ENCODE measurements around the gene TNS3. TPM values are rescaled to one million over a fixed set of nuclear protein-coding genes. Genes with fewer than 3 reads are reported as not detected.
A peak's percentile ranks its signal among the peaks of the same experiment; 100 is the strongest.

TNS3 gene
- total and polyA plus RNA-seq, 9 of the 15 experiments (the other 6 are each of a cell fraction or from before 2014, with no cell fraction given), result 0.20 TPM; not detected in 8

DNA sequence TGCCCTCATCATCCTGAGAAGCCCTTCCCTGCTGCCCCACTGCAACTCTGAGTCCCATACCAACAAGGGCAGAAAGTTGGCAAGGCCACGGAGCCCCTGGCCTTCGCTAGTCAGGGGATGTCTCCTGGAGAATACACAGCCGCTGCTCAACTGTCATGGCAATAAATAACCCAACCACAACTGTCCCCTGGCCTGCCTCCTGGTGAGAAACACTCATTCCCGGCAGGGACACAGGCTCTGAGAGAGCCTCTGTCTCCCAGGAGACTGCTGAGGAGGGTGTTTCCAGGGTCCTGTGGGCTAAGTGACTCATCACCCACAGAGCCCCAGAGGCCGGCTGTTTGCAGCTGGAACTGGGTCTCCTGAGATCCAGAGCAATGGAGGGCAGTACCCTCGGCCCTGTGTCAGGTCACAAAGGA, 354.1 kb downstream of the TNS3 start (continued):
- TF ChIP-seq ESRRA (IDR thresholded peaks at IDR 0.05; ENCODE audit: borderline replicate concordance, low read depth), result peak; percentile 43; the same call in 1 of the 2 replicates
- TF ChIP-seq SMAD4 (CRISPR knock-in tag; conservative IDR thresholded peaks at IDR 0.05), result peak; percentile 40; the same call in 1 of the 2 replicates
- 0 out of 2 replicates have a peak, but pooled peaks have one; percentile 9 for TF ChIP-seq FOXJ3 (CRISPR knock-in tag; IDR thresholded peaks at IDR 0.05)
- TF ChIP-seq SMARCA4 (IDR thresholded peaks at IDR 0.05), result peak; percentile 69
- TF ChIP-seq SAFB (IDR thresholded peaks at IDR 0.05; ENCODE audit: borderline replicate concordance, low read depth, low read length), result no peak
- peak; percentile 39; the same call in 1 of the 2 replicates for TF ChIP-seq EP300 (IDR thresholded peaks at IDR 0.05; ENCODE audit: low read length)
- TF ChIP-seq NFE2 (IDR thresholded peaks at IDR 0.05; ENCODE audit: low read depth), result peak; percentile 9; the same call in 1 of the 2 replicates
- peak; percentile 12; the same call in 1 of the 2 replicates for TF ChIP-seq MAFK (IDR thresholded peaks at IDR 0.05; ENCODE audit: low read length)
- TF ChIP-seq RNF2 (IDR thresholded peaks at IDR 0.05), result peak; percentile 33; the same call in 1 of the 2 replicates
- TF ChIP-seq JUND (IDR thresholded peaks at IDR 0.05; ENCODE audit: borderline replicate concordance, low read depth, low read length), result peak; percentile 90
- peak; percentile 88; the same call in 1 of the 3 replicates for TF ChIP-seq JUND (tag; IDR thresholded peaks at IDR 0.05; ENCODE audit: borderline replicate concordance, low read depth, low read length)
- TF ChIP-seq, protein P1, sequence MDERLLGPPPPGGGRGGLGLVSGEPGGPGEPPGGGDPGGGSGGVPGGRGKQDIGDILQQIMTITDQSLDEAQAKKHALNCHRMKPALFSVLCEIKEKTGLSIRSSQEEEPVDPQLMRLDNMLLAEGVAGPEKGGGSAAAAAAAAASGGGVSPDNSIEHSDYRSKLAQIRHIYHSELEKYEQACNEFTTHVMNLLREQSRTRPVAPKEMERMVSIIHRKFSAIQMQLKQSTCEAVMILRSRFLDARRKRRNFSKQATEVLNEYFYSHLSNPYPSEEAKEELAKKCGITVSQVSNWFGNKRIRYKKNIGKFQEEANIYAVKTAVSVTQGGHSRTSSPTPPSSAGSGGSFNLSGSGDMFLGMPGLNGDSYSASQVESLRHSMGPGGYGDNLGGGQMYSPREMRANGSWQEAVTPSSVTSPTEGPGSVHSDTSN (CRISPR knock-in tag; IDR thresholded peaks at IDR 0.05; ENCODE audit: low read depth), result peak; percentile 64
- TF ChIP-seq, protein P1 (tag; conservative IDR thresholded peaks at IDR 0.05; ENCODE audit: low read depth), result peak; percentile 91
- TF ChIP-seq RAD21 (CRISPR knock-in tag; conservative IDR thresholded peaks at IDR 0.05 in 1 of 2, IDR thresholded peaks at IDR 0.05 in 1 of 2), result 0 out of 4 replicates have a peak, but pooled peaks of 1 of the 2 experiments have one; percentile 15
- TF ChIP-seq CXXC5 (CRISPR knock-in tag; IDR thresholded peaks at IDR 0.05), result 0 out of 2 replicates have a peak, but pooled peaks have one; percentile 18
- no peak for TF ChIP-seq ADNP (tag; IDR thresholded peaks at IDR 0.05)
- TF ChIP-seq KLF1 (tag; IDR thresholded peaks at IDR 0.05), result no peak
- peak; percentile 68 for TF ChIP-seq ARID1B (IDR thresholded peaks at IDR 0.05)
- 0 out of 4 replicates have a peak, but pooled peaks of 1 of the 2 experiments have one; percentile 47 for TF ChIP-seq HDAC1 (IDR thresholded peaks at IDR 0.05)
- TF ChIP-seq ZBTB7A (IDR thresholded peaks at IDR 0.05; ENCODE audit: borderline replicate concordance, control insufficient read depth, low read depth, low read length), result peak; percentile 66; the same call in 1 of the 2 replicates
- no peak for TF ChIP-seq ELF4 (CRISPR knock-in tag; IDR thresholded peaks at IDR 0.05)
- TF ChIP-seq, protein P2, sequence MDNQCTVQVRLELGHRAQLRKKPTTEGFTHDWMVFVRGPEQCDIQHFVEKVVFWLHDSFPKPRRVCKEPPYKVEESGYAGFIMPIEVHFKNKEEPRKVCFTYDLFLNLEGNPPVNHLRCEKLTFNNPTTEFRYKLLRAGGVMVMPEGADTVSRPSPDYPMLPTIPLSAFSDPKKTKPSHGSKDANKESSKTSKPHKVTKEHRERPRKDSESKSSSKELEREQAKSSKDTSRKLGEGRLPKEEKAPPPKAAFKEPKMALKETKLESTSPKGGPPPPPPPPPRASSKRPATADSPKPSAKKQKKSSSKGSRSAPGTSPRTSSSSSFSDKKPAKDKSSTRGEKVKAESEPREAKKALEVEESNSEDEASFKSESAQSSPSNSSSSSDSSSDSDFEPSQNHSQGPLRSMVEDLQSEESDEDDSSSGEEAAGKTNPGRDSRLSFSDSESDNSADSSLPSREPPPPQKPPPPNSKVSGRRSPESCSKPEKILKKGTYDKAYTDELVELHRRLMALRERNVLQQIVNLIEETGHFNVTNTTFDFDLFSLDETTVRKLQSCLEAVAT (IDR thresholded peaks at IDR 0.05), result peak in 1 of 2 experiments; percentile 81; a peak in 2 of 4 replicates
- peak; percentile 86 for TF ChIP-seq FOSL1 (tag; conservative IDR thresholded peaks at IDR 0.05)
- TF ChIP-seq KDM1A (IDR thresholded peaks at IDR 0.05), result 0 out of 4 replicates have a peak, but pooled peaks of 1 of the 2 experiments have one; percentile 10
- peak; percentile 24; the same call in 1 of the 2 replicates for TF ChIP-seq HDAC2 (IDR thresholded peaks at IDR 0.05)
- TF ChIP-seq NFE2L1 (tag; IDR thresholded peaks at IDR 0.05; ENCODE audit: borderline replicate concordance, low read depth), result no peak
- peak; percentile 68 for TF ChIP-seq DPF2 (IDR thresholded peaks at IDR 0.05)
